Endothelial cell of umbilical vein (primary cell): ENCODE data around the gene NUDT8.

Experiments used
- EZH2 ChIP-seq: IDR thresholded peaks from 2 replicates; pipeline ENCODE4 v1.6.1; 2012; ENCODE audit warnings: borderline replicate concordance, low read depth, mild to moderate bottlenecking, moderate library complexity, low read length, inconsistent platforms; ENCODE audit not compliant: severe bottlenecking
- FOS ChIP-seq: IDR thresholded peaks from 2 replicates; pipeline ENCODE4 v1.6.1; 2011; ENCODE audit warnings: mild to moderate bottlenecking, low read length, moderate library complexity, borderline replicate concordance; ENCODE audit not compliant: insufficient read depth
- JUN ChIP-seq: IDR thresholded peaks from 2 replicates; pipeline ENCODE4 v1.6.1; 2011; ENCODE audit warnings: borderline replicate concordance, low read depth; ENCODE audit not compliant: insufficient read length, insufficient read depth
- MYC ChIP-seq: IDR thresholded peaks from one replicate; pipeline ENCODE4 v1.6.1; 2011; ENCODE audit warnings: mild to moderate bottlenecking, low read depth, low read length
- POLR2A ChIP-seq: IDR thresholded peaks from 2 replicates; pipeline ENCODE4 v1.6.1; 2012; ENCODE audit warnings: low read depth, mild to moderate bottlenecking, control low read depth, low read length
- POLR2AphosphoS5 ChIP-seq: IDR thresholded peaks from 2 replicates; pipeline ENCODE4 v1.6.1; 2012; ENCODE audit warnings: low read depth, mild to moderate bottlenecking, control low read depth, low read length, moderate library complexity; ENCODE audit not compliant: insufficient read depth
- TF ChIP-seq, protein P1 (sequence below), 2 donors: IDR thresholded peaks; 1 replicate in 1 of 2; 2 replicates in 1 of 2; pipeline ENCODE4 v1.5.1; 2011; ENCODE audit warnings: low read length in 2 of 2, mild to moderate bottlenecking in 2 of 2, moderate library complexity in 2 of 2, control low read depth in 1 of 2, inconsistent platforms in 1 of 2, low read depth in 1 of 2; ENCODE audit not compliant: insufficient read depth in 1 of 2; ENCODE audit errors: extremely low read depth in 1 of 2
- TF ChIP-seq, protein P2 (sequence below): IDR thresholded peaks from 2 replicates; pipeline ENCODE4 v1.6.1; 2011; ENCODE audit not compliant: insufficient read depth, insufficient read length

DNA sequence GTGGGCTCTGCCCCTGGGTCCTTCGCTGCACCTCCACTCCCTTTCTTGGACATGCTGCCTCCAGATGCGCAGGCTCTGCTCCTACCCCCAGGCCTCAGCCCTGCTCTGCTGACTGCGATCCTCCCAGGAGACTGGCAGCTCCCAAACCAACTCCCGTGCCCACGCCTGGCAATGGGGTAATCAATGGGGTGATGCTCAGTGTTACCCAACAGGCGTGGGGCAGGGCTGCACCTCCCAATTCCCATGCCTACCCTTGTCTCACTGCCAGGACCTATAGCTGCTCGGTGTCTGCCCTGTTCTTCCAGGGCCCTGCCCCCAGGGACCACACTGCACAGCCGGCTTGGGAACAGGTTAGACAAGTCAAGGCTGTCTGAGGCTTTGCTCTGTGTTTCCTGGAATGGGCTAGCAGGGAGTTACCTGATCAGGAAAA lies 44.7 kb upstream of the NUDT8 start, which contains the start of gene ALDH3B2:
- no peak for TF ChIP-seq POLR2AphosphoS5
- no peak for TF ChIP-seq POLR2A
- TF ChIP-seq, protein P1, sequence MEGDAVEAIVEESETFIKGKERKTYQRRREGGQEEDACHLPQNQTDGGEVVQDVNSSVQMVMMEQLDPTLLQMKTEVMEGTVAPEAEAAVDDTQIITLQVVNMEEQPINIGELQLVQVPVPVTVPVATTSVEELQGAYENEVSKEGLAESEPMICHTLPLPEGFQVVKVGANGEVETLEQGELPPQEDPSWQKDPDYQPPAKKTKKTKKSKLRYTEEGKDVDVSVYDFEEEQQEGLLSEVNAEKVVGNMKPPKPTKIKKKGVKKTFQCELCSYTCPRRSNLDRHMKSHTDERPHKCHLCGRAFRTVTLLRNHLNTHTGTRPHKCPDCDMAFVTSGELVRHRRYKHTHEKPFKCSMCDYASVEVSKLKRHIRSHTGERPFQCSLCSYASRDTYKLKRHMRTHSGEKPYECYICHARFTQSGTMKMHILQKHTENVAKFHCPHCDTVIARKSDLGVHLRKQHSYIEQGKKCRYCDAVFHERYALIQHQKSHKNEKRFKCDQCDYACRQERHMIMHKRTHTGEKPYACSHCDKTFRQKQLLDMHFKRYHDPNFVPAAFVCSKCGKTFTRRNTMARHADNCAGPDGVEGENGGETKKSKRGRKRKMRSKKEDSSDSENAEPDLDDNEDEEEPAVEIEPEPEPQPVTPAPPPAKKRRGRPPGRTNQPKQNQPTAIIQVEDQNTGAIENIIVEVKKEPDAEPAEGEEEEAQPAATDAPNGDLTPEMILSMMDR (IDR thresholded peaks at IDR 0.05; ENCODE audit: extremely low read depth in 1 of 2, insufficient read depth in 1 of 2, low read depth in 1 of 2, low read length in 2 of 2), result no peak
- TF ChIP-seq, protein P2, sequence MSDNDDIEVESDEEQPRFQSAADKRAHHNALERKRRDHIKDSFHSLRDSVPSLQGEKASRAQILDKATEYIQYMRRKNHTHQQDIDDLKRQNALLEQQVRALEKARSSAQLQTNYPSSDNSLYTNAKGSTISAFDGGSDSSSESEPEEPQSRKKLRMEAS, result no peak
- no peak for TF ChIP-seq EZH2
- TF ChIP-seq JUN, result no peak
- TF ChIP-seq MYC, result no peak
- no peak for TF ChIP-seq FOS
